Endothelial cell of umbilical vein (primary cell): ENCODE measurements around the gene LRP1B. TPM values are rescaled to one million over a fixed set of nuclear protein-coding genes. Genes with fewer than 3 reads are reported as not detected.

Source experiments
- BruUV-seq: library from RNA; stranded (reverse); fragments of 400-500 nt; replicated peaks from 2 replicates; lab custom pipeline; 2021; lab: Mats Ljungman, UMichigan
- CTCF ChIA-PET: fragments of 300-600, 350-600 bp; sonication (Branson Sonifier 250); formaldehyde crosslinking; loops from one replicate; lab custom pipeline; 2021; ENCODE audit warnings: antibody characterized with exemption, inconsistent platforms; lab: Charles Lee
- POLR2A ChIA-PET: fragments of 300-600, 350-600 bp; sonication (Branson Sonifier 250); formaldehyde crosslinking; loops from one replicate; lab custom pipeline; 2021; ENCODE audit warnings: antibody characterized with exemption, inconsistent platforms; lab: Charles Lee
- DNase-seq: peaks from one replicate; pipeline ENCODE4 v3.0.0-alpha.2; 2011; ENCODE audit warnings: low read depth, low spot score
- FAIRE-seq: peaks from 2 replicates; lab custom pipeline; 2011; peaks lifted over from hg19 to GRCh38; lab: Jason Lieb, UNC
- H2AFZ ChIP-seq: 2 replicates; pipeline ENCODE4 v1.6.0; 2012; ENCODE audit warnings: low read depth, low read length, control low read depth, inconsistent platforms
- H3K27ac ChIP-seq: 2 replicates; pipeline ENCODE4 v1.5.1; 2011; ENCODE audit warnings: low read depth, mild to moderate bottlenecking, control low read depth, low read length, moderate library complexity; ENCODE audit not compliant: insufficient read depth
- H3K27me3 ChIP-seq, 2 experiments: 2 replicates each; pipeline versions ENCODE4 v1.6.0 to v1.6.1; 2011; ENCODE audit warnings: low read length in 2 of 2, mixed read lengths in 1 of 2; ENCODE audit not compliant: control insufficient read depth in 2 of 2, insufficient read depth in 2 of 2
- H3K36me3 ChIP-seq, 2 experiments: 2 replicates in 1 of 2; 3 replicates in 1 of 2; pipeline ENCODE4 v1.5.1; 2011; ENCODE audit warnings: low read length in 2 of 2, mild to moderate bottlenecking in 1 of 2, moderate library complexity in 1 of 2; ENCODE audit not compliant: control insufficient read depth in 2 of 2, insufficient read depth in 2 of 2; ENCODE audit errors: extremely low read depth in 1 of 2
- H3K4me1 ChIP-seq: 3 replicates; pipeline ENCODE4 v1.5.1; 2011; ENCODE audit warnings: mild to moderate bottlenecking, low read length; ENCODE audit not compliant: control insufficient read depth, insufficient read depth; ENCODE audit errors: extremely low read depth
- H3K4me2 ChIP-seq: 2 replicates; pipeline ENCODE4 v1.6.1; 2011; ENCODE audit warnings: low read length, control low read depth, mixed read lengths; ENCODE audit not compliant: insufficient read depth
- H3K4me3 ChIP-seq, 3 experiments: fragments of 200-600 bp in 1 of 3; sonication (generic), shearing (Covaris generic) in 1 of 3; replicated peaks in 1 of 3; 2 replicates each; pipeline ENCODE4 v1.5.1; 2011 to 2016; ENCODE audit warnings: control low read depth in 3 of 3, low read length in 3 of 3, mild to moderate bottlenecking in 2 of 3, inconsistent platforms in 1 of 3, low read depth in 1 of 3, moderate library complexity in 1 of 3; ENCODE audit not compliant: insufficient read depth in 1 of 3
- H3K79me2 ChIP-seq: 2 replicates; pipeline ENCODE4 v1.6.0; 2012; ENCODE audit warnings: low read length, inconsistent platforms; ENCODE audit not compliant: control insufficient read depth, insufficient read depth
- H3K9ac ChIP-seq: replicated peaks from 2 replicates; pipeline ENCODE3; 2011; ENCODE audit warnings: low read length, control low read depth; ENCODE audit not compliant: insufficient read depth; ENCODE audit errors: extremely low read depth
- H3K9me1 ChIP-seq: replicated peaks from 3 replicates; pipeline ENCODE4 v1.6.0; 2011; ENCODE audit warnings: mild to moderate bottlenecking, low read length; ENCODE audit not compliant: control insufficient read depth, insufficient read depth; ENCODE audit errors: extremely low read depth
- H3K9me3 ChIP-seq: replicated peaks from 2 replicates; pipeline ENCODE4 v1.5.1; 2012; ENCODE audit warnings: low read length, inconsistent platforms; ENCODE audit not compliant: control insufficient read depth, insufficient read depth
- H4K20me1 ChIP-seq: replicated peaks from 2 replicates; pipeline ENCODE3; 2011; ENCODE audit warnings: mild to moderate bottlenecking, low read length; ENCODE audit not compliant: control insufficient read depth, insufficient read depth; ENCODE audit errors: extremely low read depth
- CTCF ChIP-seq, 2 donors: IDR thresholded peaks; 1 replicate in 1 of 2; 2 replicates in 1 of 2; pipeline ENCODE4 v1.5.1; 2011; ENCODE audit warnings: low read length in 2 of 2, mild to moderate bottlenecking in 2 of 2, moderate library complexity in 2 of 2, control low read depth in 1 of 2, inconsistent platforms in 1 of 2, low read depth in 1 of 2; ENCODE audit not compliant: insufficient read depth in 1 of 2; ENCODE audit errors: extremely low read depth in 1 of 2
- EZH2 ChIP-seq: IDR thresholded peaks from 2 replicates; pipeline ENCODE4 v1.6.1; 2012; ENCODE audit warnings: borderline replicate concordance, low read depth, mild to moderate bottlenecking, moderate library complexity, low read length, inconsistent platforms; ENCODE audit not compliant: severe bottlenecking
- FOS ChIP-seq: IDR thresholded peaks from 2 replicates; pipeline ENCODE4 v1.6.1; 2011; ENCODE audit warnings: mild to moderate bottlenecking, low read length, moderate library complexity, borderline replicate concordance; ENCODE audit not compliant: insufficient read depth
- GATA2 ChIP-seq: IDR thresholded peaks from 2 replicates; pipeline ENCODE4 v1.7.0; 2011; ENCODE audit warnings: low read depth, mild to moderate bottlenecking, moderate library complexity, mixed read lengths, low read length; ENCODE audit not compliant: insufficient read length, insufficient read depth
- JUN ChIP-seq: IDR thresholded peaks from 2 replicates; pipeline ENCODE4 v1.6.1; 2011; ENCODE audit warnings: borderline replicate concordance, low read depth; ENCODE audit not compliant: insufficient read length, insufficient read depth
- MAX ChIP-seq: IDR thresholded peaks from 2 replicates; pipeline ENCODE4 v1.6.1; 2011; ENCODE audit not compliant: insufficient read depth, insufficient read length
- MYC ChIP-seq: IDR thresholded peaks from one replicate; pipeline ENCODE4 v1.6.1; 2011; ENCODE audit warnings: mild to moderate bottlenecking, low read depth, low read length
- POLR2A ChIP-seq: IDR thresholded peaks from 2 replicates; pipeline ENCODE4 v1.6.1; 2012; ENCODE audit warnings: low read depth, mild to moderate bottlenecking, control low read depth, low read length
- POLR2AphosphoS5 ChIP-seq: IDR thresholded peaks from 2 replicates; pipeline ENCODE4 v1.6.1; 2012; ENCODE audit warnings: low read depth, mild to moderate bottlenecking, control low read depth, low read length, moderate library complexity; ENCODE audit not compliant: insufficient read depth
- dilution Hi-C: fragments of 300-500 bp; cut with MboI; formaldehyde crosslinking; loops from one replicate; pipeline ENCODE4 v1.15.0; 2019; ENCODE audit warnings: low sequenced_read_pairs; ENCODE audit not compliant: extremely low pct_ligation_motif_present
- intact Hi-C: fragments of 100-400 bp; cut with micrococcal nuclease; formaldehyde crosslinking; loops from one replicate; pipeline ENCODE4 v1.10.0; 2022
- polyA plus RNA-seq, 4 experiments: library from polyadenylated mRNA; depleted of rRNA in 3 of 4; stranded (reverse) in 3 of 4; unstranded in 1 of 4; fragments of >200 nt; gene quantifications; 2 replicates each; pipeline versions ENCODE4 v1.2.1 to v1.2.3, GENCODE V29; 2011 to 2012; ENCODE audit warnings: missing spikeins in 1 of 4
- total RNA-seq: library from RNA; stranded (reverse); gene quantifications from 2 replicates; pipeline ENCODE4 v1.2.3, GENCODE V29; 2021

LRP1B gene
- total and polyA plus RNA-seq, 2 donors (not counting 3 experiments of a cell fraction or from before 2014, with no cell fraction given), result 0.03 to 0.07 TPM

- H3K36me3 ChIP-seq, result no peaks in the 10 kb centered on the region
- no peaks in the 10 kb centered on the region for H3K27me3 ChIP-seq
- dilution Hi-C loops (no loop called here), intact Hi-C loops (no loop called here)
- H3K27ac ChIP-seq, result no peak overlapping the region
- no peaks in the 10 kb centered on the region for H3K9me1 ChIP-seq
- no peak overlapping the region for H2AFZ ChIP-seq
- no peaks in the 10 kb centered on the region for H3K9me3 ChIP-seq
- H3K79me2 ChIP-seq, result no peaks in the 10 kb centered on the region
- H3K4me3 ChIP-seq, result no peak overlapping the region
- DNase-seq (no peak), FAIRE-seq (no peak)
- ChIA-PET POLR2A (no interaction called here), CTCF (interaction anchor here (0.5 kb wide), 2 partner anchors 30 to 555 kb away, joined by 3 to 4 read pairs; no protein-coding TSS in a partner anchor)
- no peak overlapping the region for H3K4me2 ChIP-seq
- TF ChIP-seq JUN, result no peak
- TF ChIP-seq EZH2, result no peak
- TF ChIP-seq POLR2AphosphoS5, result no peak
- TF ChIP-seq MYC, result no peak
- no peak for TF ChIP-seq MAX
- TF ChIP-seq FOS, result no peak
- TF ChIP-seq CTCF (IDR thresholded peaks at IDR 0.05; ENCODE audit: extremely low read depth in 1 of 2, insufficient read depth in 1 of 2, low read depth in 1 of 2, low read length in 2 of 2), result no peak
- no peak for TF ChIP-seq GATA2
- no peak for TF ChIP-seq POLR2A
- BruUV-seq, result no TSS peak
- H3K9ac ChIP-seq, result no peak overlapping the region
- no peaks in the 10 kb centered on the region for H3K4me1 ChIP-seq
- H4K20me1 ChIP-seq, result no peaks in the 10 kb centered on the region
These were observed 172.9 kb downstream of the LRP1B start for GRCh38 chr2:141957827-141958450.
